NB4 (cell line): Measurements from ENCODE around the gene TBC1D4.

Source experiments
- DNase-seq: peaks from one replicate; pipeline ENCODE4 v3.0.0; 2010; ENCODE audit warnings: low read depth
- H3K4me3 ChIP-seq: one replicate; pipeline ENCODE4 v1.5.1; 2011; ENCODE audit warnings: mild to moderate bottlenecking, low read depth, low read length, moderate library complexity
- MYC ChIP-seq: IDR thresholded peaks from 2 replicates; pipeline ENCODE4 v1.6.1; 2011; ENCODE audit warnings: low read depth, low read length
- POLR2A ChIP-seq: IDR thresholded peaks from 2 replicates; pipeline ENCODE4 v1.6.1; 2011; ENCODE audit warnings: mild to moderate bottlenecking; ENCODE audit not compliant: insufficient read length; ENCODE audit errors: extremely low read depth
- TF ChIP-seq, protein P1 (sequence below): IDR thresholded peaks from 2 replicates; pipeline ENCODE4 v1.6.1; 2011; ENCODE audit warnings: low read depth, low read length
- TF ChIP-seq, protein P2 (sequence below): IDR thresholded peaks from one replicate; pipeline ENCODE4 v1.5.1; 2012; ENCODE audit warnings: low read depth, low read length

Gene TBC1D4

DNA sequence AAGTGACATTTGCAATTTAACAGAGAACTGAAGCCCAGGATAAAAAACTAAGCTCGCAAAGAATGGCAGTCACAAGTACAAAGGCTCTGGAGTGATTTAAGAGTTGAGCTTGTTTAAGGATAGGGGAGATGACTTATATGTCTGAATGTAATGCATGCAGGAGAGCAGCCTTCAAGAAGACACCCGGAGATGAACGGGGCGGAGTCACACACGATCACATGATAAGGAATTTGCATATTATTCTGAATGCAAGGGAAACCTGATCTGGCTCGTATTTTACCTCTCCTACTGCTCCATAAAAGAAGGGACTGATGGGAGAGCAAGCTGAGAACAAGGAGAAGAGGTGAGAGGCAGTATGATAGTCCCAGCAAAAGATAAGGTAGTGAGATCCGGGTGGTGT, 12.9 kb downstream of the TBC1D4 start:
- DNase-seq: no peak
- TF ChIP-seq, protein P1, sequence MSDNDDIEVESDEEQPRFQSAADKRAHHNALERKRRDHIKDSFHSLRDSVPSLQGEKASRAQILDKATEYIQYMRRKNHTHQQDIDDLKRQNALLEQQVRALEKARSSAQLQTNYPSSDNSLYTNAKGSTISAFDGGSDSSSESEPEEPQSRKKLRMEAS: no peak
- TF ChIP-seq, protein P2, sequence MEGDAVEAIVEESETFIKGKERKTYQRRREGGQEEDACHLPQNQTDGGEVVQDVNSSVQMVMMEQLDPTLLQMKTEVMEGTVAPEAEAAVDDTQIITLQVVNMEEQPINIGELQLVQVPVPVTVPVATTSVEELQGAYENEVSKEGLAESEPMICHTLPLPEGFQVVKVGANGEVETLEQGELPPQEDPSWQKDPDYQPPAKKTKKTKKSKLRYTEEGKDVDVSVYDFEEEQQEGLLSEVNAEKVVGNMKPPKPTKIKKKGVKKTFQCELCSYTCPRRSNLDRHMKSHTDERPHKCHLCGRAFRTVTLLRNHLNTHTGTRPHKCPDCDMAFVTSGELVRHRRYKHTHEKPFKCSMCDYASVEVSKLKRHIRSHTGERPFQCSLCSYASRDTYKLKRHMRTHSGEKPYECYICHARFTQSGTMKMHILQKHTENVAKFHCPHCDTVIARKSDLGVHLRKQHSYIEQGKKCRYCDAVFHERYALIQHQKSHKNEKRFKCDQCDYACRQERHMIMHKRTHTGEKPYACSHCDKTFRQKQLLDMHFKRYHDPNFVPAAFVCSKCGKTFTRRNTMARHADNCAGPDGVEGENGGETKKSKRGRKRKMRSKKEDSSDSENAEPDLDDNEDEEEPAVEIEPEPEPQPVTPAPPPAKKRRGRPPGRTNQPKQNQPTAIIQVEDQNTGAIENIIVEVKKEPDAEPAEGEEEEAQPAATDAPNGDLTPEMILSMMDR: no peak
- TF ChIP-seq MYC: no peak
- TF ChIP-seq POLR2A: no peak
- no peak overlapping the region for H3K4me3 ChIP-seq

DNA sequence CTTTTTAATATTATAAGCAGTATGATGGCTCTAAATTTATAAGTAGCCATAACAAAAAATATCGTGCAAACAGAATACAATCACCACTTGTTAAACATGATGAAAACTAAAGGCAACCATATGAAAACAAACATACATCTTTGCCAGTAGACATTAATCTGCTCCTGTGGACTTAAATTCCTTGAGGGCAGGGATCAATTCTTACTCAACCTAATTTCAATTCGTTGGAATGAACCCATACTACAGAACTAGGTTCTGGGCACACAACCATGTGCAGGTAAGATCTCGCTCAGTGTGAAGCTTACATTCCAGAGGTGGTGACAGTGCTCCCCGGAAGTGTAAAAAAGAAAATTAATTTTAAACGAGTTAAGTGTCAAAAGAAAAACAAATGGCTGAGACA, 13.4 kb downstream of the TBC1D4 start:
- no peak overlapping the region for H3K4me3 ChIP-seq
- TF ChIP-seq, protein P2: no peak
- TF ChIP-seq POLR2A: no peak
- TF ChIP-seq, protein P1: no peak
- TF ChIP-seq MYC: no peak
- no peak for DNase-seq

DNA sequence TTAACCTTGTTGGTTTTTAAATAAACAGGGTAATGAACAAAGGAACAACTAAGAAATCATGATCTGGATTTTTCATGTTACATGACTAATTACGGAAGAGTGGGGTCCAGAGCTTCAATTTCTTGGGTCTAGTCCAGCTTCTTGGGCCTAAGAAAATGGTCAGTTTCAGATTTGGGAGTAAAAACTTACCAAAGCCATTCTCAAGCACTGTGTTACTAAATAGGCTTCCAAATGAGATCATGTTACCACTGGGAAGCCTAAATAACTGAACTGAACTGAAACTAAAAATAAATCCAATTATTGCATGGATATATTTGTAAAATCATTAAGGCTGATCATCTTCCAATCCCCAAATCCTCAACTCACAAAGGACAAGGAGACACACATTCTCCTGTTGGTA, 13.9 kb downstream of the TBC1D4 start:
- no peak overlapping the region for H3K4me3 ChIP-seq
- TF ChIP-seq MYC (no peak), POLR2A (no peak)
- TF ChIP-seq, protein P1: no peak
- TF ChIP-seq, protein P2: no peak
- DNase-seq: no peak

DNA sequence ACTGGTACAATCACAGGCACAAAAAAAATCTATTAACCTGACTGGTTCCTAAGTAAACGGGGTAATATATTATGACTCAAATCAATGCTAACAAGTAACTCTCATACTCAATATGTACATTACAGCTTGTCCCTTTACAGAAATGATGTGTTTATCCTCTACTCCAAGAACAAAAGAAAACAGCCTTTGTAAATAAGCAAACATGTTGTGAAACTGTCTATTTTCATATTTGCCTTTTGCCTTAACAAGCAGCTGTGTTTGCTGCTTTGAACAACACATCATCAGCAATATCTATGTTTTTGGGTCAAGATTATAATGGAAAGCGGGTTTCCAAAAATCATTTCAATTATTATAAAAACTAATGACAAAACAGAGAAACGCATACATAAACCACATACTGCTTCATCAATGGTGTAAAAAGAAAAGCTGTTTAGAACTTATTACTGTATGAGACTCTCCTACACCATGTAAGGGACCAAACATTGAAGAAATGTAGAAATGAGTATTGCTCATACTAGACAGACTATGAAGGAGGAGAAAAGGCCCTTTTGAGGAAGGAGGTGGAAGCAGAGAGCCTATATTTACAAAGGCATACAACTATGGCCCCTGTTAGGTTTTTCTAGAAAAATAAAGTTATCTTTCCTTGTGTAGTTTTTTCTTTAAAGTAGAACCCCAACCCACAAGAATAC, 14.8 kb downstream of the TBC1D4 start:
- no peak for DNase-seq
- TF ChIP-seq, protein P2: no peak
- TF ChIP-seq, protein P1: no peak
- TF ChIP-seq POLR2A (no peak), MYC (no peak)
- no peak overlapping the region for H3K4me3 ChIP-seq

DNA sequence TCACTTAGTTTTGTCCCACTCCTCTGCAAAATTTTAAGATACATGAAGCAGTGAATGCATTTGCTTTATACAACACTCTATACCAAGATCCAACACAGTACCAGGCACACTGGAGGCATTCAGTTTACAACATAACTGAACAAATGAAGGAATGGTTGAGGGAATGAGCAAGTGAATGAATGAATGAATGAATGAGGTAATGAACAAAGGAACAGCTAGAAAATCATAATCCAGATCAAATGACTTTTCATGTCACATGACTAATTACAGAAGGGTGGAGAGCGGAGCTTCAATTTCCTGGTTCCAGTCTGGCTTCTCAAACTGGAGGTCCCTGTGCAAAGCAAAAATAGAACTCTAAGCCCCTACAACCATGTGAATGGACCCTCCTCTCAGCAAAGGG, 16.7 kb downstream of the TBC1D4 start:
- no peak for DNase-seq
- H3K4me3 ChIP-seq: no peak overlapping the region
- TF ChIP-seq, protein P1: no peak
- no peak for TF ChIP-seq MYC
- no peak for TF ChIP-seq POLR2A
- TF ChIP-seq, protein P2: no peak
